Fibroblast of skin of right quadriceps (primary cell): ENCODE results near the gene MED13L.
A peak's percentile ranks its signal among the peaks of the same experiment; 100 is the strongest.

Experiments
- DNase-seq: peaks from one replicate; pipeline ENCODE4 v3.0.0-alpha.2; 2013

Gene MED13L

DNA sequence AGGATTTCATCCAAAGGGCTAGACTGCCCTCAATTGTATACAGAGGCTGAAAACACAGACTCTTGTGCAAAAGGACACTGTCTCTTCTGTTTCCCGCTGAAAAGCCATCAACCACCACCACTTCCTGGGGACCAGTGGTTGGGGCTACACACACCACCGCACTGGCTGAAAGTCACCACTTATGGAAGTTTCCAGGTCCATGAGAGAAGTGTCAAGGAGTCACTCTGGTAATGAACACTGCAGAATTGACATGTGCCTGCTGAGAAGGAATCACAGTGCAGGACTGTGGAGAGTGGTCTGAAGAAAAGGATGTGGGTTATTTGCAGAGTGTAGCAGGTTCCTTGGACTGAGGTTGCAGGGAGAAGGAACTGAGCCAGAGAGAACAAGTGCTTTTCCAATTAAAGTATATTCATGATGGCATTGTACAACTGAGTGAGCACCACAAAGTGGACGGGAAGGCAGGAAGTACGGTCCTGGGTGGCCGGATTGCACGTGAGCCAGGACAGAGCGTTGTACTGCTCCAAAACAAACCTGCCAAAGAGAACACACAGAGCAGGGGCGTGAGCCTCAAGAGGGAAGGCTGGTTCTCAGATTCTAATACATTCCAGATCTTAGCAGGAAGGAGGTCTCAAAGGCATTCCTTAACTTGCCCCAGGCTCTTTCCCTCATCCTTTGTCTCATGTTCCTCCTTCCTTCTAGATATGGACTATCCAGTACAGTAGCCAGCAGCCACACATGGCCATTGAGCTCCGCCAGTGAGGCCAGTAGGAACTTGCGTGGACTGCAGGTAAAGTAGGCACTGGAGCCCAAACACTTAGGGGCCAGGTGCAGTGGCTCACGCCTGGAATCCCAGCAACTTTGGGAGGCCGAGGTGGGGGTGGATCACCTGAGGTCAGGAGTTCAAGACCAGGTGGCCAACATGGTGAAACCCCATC, 316.4 kb downstream of the MED13L start:
- no peak for DNase-seq

DNA sequence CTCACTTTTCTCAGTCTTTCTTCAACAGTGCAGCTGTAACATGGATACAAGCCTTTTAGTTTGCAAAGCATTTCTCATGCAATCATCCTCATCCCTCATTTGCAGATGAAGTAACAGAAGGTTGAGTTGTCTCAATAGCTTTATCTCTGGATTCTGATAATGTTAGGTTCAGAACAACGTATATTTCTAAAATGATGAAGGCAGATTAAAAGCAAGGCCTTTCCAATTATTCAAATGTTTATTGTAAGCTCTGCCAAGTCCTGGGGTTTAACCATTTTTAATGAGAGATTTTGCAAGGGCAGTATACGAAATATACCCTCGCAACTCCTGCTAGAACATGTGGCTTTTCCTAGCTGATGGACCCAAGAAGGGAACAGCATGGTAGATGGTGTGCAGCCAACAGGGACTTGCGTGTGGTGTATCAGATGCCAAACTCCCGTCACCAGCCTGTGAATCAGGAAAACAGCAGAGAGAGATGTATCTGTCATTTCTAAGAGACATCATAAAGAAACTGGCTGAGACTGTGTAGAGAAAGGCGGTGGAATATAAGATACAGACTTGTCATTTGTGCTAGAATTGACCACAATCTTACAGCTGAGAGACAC, 319.7 kb downstream of the MED13L start:
- DNase-seq: no peak

DNA sequence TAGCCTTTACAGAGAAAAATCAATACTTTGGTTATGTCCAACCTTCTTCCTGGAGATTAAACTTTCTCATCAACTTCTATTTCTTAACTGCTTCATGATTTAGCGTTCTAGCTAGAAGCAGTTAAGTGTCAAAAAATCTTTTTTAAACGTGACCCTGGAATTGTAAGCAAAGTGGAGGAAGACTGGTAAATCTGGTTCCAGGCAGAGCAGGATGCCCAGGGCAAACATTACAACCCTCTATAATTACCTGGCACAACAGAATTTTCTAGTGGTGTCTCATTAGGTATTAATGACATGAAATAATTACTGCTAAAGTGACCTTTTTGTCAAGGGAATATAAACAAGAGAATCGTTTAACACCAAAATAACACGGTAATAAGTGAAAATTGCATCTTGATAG, 320.8 kb downstream of the MED13L start:
- no peak for DNase-seq

DNA sequence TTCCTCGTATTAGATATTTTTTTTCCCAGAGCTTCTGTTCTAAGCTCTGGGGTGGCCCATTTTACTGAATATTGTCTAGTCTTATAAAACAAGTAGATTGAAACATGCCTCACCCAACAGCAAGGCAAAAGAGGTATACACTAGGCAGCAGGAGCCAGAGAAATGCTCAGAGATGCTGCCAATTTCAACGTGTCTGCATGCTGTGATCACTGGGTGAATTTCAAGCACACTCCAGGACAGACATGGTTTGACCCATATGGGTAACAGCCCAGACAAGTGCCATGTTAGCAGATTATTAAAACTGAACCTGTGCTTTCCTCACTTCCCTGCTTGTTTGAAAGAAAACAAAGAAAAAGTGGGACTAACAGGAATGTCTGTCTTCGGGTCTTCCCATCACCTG, 321.3 kb downstream of the MED13L start:
- no peak for DNase-seq

DNA sequence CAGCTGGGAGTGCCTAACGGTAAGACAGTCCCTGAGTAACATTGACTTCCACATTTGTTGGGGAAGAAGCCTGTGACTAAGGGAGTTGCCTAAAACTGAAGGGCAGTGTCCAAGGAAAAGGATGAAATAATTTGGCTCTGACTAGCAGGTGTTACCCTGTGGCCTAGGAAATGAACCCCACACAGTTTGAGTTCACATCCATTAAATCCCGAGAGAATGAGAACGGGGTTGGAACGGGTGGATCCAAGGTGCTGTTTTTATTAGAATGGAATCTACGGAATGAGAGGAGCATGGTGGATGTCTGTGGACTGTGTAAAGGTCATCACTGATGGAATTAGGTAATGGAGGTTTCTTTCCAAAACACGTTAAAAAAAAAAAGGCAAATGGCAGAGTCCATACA, 324.0 kb downstream of the MED13L start:
- DNase-seq: no peak

DNA sequence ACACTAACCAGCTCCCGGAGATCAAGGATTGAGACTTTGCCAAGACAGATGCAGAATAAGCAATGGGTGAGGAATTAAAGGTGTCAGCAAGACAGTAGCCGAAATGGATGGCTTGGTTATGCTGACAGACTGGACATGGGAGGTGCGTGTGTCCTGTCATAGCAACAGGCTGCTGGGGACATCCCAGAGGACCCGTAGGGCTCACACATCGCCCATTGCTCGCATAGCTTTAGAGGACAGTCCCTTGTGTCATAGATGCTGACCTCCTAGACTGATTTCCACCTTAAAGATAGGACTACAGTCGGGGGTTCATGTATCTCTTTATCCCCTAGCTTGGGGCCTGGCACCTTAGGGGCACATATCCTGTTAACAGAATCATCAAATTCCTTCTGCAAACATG, 324.5 kb downstream of the MED13L start:
- DNase-seq: no peak

DNA sequence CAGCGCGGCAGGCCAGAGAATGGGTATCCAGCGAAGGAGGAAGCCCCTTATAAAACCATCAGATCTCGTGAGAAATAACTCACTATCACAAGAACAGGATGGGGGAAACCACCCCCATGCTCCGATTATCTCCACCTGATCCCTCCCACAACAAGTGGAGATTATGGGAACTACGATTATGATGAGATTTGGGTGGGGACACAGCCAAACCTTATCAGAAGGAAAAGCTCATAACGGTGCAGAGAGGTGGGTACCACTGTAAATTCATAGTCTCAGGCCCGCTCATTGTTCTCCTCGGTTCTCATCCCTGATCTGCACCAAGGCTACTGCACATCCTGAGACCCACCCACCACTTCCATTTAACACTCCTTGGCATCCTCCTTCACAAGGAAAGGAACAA, 326.5 kb downstream of the MED13L start:
- DNase-seq: no peak

DNA sequence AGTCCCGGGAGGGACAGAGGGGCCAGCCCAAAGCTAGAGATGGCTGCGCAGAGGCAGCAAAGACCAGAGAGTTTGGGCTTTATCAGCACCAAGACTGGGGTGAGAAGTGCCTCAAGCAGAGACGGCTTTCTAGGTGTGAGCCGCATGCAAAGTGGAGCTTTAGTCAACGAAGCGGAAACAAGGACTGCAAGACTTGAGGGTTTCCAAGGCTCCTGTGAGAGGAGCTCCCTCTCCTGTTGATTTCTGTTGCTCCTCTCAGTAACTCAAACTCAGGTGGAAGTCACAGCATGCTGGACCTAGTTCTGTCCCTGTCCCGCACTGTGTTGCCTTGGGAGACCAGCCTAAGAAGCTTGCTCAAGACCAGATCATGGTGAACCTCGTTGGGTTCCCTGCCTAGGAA, 327.8 kb downstream of the MED13L start:
- DNase-seq: no peak

DNA sequence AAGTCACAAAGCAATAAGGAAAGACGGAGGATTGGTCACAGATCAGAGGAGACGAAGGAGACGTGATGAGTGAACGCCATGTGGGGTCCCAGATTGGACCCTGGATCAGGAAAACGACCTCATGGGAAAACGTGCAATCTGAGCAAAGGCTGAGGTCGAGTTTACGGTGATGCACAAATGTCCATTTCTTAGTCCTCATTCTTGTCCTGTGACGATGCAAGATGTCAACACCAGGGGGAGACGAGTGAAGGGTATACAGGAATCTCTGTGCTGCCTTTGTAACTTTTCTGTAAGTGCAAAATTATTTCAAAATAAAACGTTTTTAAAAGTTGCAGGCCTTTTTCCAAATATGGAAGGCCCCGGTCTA, 329.8 kb downstream of the MED13L start:
- DNase-seq: no peak

DNA sequence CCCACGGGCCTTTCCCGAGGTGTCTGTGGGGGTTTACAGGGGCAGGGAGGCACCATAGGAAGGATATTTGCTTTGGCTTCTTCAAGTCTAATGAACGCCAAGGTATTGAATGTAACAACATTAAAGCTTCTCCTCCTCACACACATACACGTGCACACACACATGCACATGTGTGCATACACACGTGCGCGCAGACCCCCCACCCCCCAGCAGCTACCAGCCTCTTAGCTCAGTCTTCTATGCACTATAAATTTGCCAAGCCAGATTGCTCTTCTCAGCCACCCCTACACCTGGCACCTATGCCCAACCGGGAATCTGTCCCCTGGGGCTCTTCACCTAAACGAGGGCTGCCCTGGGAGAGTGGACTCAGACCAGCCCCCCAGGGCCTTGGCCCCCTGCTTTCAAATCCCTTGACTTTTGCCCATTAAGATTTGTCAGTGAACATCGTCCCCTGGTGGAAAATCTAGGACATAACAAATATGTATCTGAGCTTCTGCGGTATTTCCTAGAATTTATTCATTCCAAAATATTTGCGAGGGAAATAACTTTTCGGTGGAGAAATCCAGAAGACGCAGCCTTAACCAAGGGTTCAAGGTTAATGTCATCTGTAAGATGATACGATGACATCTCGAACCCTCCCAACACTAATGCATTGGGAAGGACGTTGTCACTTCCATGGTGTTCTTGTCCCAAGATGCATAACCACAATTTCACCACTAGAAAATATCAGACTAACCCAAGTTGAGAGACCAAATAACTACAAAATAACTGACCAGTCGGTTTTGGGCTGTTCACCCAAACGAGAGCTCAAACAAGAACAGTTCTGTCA, 330.4 kb downstream of the MED13L start:
- DNase-seq: no peak

DNA sequence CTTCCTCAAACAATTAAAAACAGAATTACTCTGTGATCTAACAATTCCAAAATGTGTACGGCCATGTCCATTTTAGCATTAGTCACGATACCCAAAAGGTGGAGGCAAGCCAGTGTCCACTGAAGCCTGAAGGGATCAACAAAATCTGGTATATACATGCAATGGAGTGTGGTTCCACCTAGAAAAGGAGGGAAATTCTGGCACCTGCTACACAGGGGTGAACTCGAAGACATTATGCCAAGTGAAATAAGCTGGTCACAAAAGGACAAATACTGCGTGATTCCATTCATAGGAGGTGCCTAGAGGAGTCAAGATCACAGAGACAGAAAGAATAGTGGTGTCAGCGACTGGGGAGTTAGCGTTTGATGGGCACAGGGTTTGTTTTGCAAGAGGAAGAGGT, 331.4 kb downstream of the MED13L start:
- DNase-seq: no peak

DNA sequence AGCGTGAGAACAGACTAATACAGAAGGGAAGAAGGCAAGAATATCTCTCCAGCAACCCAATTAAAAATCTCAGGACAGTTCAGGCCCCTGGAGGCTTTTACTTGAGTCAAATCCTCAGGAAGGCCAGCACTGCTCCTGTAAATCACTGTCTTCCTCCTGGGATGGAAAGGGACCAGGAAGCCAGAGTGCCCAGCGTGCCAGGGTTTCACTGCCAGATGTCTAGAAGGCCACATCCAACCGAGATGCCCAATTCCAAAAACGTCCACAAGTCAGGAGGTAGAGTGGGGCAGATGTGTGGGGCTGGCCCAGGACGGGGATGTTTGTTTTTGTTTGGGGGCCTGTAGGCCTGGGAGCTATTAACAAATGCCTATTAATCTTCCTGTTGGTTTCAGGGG, 332.0 kb downstream of the MED13L start:
- no peak for DNase-seq

DNA sequence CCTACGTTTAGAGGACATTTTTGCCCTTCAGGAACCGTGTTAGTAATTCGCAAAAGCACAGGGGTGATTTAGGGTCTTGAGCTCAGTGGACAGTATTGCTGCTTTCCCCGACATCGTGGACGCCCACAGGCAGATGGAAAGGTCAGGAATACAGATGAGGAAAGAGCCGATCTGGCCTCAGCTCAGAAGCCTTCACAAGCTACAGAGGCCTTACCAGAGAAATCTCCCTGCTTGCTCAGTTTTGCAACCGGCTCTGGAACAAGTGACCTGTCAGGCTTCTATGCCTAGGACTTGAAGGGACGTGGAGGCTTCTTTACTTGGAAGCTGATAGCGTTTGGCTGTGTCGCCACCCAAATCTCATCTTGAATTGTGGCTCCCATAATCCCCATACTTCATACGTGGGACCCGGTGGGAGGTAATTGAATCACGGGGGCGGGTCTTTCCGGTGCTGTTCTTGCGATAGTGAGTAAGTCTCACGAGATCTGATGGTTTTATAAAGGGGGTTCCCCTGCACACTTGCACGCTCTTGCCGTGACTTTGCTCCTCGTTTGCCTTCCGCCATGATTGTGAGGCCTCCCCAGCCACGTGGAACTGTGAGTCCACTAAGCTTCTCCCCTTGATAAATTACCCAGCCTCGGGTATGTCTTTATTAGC, 332.5 kb downstream of the MED13L start:
- DNase-seq: no peak

DNA sequence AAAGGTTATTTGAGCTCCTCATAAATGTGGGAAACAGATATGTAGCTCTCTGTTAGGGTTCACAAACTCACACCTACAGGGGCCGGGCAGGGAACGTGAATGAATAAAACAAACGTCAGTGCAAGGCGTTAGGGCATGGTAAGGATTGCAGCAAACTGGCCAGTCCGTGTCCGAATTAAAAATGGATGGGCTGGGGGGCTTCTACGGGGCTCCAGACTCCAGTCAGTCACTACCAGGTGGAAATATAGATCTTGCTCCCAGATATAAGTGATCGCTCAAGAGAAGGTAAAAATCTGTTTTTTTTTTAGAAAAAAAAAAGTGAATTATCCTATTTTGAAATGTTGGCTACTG, 333.1 kb downstream of the MED13L start:
- DNase-seq: no peak

DNA sequence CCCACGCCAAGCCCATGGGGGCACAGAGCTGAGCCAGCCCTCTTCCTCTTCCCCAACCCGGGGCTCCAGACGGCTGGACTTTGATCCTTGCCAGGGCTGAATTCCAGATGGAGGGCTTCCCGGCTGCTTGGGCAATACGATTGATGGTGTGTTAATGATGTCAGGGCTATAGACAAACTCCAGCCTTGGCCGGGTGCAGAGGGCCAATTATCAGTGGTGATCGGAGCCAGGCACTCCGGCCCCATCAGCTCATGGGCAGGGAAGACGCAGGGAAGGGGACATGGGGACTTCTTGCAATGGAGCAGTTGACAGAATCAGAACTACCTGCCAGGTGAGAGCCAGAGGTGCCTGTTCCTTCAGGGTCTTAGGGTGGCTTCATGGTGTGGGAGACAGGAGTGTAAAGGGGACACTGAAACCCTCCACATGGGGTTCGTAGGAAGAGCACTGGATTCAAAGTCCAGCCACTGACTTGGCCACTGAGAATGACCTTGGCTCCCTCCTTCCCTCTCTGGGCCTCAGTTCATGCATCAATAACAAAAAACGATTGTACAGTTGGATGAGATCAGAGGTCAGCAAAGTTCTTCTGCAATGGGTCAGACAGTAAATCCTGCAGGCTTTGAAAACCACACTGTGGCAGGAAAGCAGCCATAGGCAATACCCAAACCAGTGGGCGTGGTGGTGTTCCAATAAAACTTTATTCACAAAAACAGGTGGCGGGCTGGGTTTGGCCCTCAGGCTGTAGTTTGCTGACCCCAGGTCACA, 333.7 kb downstream of the MED13L start:
- DNase-seq: no peak

DNA sequence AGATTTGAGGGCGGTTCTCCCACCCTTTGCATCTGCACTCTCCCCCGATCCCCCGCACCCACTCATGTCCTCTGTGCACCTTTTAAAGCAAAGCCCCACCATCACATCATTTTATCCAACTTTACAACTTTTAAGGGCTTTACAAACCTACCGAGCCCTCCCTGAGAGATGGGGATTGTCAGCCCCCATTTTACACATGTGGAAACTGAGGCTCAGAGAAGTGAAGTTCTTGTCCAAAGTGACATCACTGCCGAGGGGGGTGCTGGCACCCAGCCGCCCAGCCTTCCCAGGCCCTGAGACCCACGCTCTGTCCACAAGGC, 334.2 kb downstream of the MED13L start:
- no peak for DNase-seq

DNA sequence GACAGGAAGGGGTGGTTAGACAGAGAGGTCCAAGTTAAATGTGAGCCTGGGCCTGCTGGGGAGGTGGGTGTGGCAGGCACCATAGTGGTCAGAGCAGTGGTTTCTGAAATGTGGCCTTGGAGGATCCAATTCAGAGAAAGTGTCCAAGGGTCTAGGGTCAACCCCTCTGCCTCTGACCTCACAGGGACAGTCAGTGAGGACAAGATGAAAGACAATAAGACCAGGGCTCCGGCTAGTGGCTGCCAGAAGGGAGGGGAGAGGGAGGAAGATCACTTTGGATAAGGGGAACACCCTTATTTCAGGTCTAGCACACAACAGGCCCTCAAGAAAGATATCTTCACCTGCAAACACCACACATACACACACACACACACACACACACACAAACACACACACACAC, 335.1 kb downstream of the MED13L start:
- no peak for DNase-seq

DNA sequence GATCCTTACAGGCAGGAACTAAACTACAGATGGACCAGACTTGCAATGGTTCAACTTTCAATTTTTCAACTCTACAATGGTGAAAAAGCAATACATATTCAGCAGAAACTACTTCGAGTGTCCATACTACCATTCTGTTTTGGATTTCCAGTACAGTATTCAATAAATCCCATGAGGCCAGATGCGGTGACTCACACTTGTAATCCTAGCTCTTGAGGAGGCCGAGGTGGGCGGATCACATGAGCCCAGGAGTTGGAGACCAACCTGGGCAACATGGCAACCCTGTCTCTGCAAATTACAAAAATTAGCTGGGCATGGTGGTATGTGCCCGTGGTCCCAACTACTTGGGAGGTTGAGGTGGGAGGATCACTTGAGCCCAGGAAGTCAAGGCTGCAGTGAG, 336.1 kb downstream of the MED13L start:
- DNase-seq: peak; percentile 53

DNA sequence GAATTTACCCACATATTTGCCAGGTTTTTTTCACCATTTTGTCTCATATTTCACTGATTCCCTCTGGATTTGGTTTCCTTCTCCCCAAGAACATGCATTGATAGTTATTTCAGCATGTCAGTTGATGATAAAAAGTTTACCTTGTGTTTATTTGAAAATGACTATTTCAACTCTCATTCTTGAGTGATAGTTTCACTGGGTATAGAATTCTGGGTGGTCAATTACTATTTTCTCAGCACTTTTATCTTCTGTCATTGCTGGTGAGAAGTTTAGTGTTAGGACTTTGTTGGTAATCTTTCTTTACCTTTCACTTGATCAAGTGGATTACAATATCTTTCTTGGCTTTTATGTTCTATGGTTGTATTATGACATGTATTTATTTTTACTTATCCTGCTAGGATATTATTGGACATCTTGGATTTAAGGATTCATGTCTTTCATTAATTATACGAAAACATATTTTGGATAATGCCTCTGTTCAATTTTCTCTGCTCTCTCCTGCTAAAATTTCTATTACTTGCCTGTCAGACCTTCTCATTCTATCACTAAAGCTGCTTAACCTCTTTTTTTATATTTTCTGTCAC, 338.6 kb downstream of the MED13L start:
- DNase-seq: no peak

DNA sequence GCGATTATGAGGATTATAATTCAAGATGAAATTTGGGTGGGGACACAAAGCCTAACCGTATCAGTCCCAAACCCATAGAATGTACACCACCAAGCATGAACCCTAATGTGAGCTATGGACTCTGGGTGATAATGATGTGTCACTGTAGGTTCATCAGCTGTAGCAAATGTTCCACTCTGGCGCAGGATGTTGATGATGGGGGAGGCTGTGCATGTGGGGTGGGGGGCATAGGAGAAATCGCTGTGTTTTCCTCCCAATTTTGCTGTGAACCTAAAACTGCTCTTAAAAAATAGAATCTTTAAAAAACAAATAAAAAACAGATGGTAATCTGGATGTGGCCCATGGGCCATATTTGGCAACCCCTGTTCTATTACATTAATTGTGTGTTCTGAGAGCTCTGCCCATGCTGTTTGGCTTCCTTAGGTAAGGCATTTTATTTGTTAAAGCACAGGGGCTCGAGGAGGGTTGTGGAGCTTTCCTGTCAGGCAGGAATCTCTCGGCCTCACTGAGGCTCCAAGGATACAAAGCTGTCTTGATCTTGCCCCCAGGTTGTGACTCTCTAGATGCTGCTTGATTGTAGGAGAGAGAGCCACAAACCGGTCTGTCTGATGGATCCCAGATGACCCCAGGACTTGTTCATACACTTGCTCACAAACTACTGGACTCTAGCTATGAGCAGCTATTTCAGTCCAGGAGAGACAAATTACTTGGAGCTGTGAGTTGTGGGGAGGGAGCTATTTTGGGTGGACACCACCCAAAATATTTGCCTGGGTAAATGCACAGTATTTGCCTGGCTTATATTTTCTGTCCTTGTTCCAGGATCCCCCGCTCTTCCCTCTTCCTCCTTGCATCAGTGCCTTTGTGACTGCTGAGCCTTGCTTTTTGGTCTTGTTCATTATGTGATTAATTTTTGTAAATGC, 340.2 kb downstream of the MED13L start:
- DNase-seq: no peak

DNA sequence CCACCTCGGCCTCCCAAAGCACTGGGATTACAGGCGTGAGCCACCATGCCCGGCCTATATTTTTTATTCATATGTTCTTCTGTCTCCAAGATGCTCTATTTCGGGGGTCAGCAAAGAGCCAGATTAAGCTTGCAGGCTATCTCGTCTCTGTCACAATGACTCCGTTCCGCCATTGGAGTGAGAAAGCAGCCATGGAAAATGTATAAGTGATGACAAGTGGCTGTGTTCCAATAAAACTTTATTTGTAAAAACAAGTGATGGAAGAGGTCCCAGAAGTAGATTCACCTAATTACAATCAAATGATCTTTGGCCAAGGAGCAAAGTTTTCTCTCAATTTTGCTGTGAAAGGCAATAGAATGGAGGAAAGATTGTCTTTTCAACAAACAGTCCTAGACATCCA, 342.6 kb downstream of the MED13L start:
- no peak for DNase-seq
